Parathyroid adenoma (tissue), 2 donors: ENCODE data around the gene GPR17.
A peak's percentile ranks its signal among the peaks of the same experiment; 100 is the strongest.

Source experiments
- H2AFZ ChIP-seq: fragments of 300-600 bp; sonication (generic); one replicate; pipeline ENCODE4 v1.7.0; 2017; ENCODE audit warnings: antibody characterized with exemption, mild to moderate bottlenecking
- H3K27ac ChIP-seq: fragments of 300-600 bp; sonication (generic); one replicate; pipeline ENCODE4 v1.7.0; 2017
- H3K27me3 ChIP-seq: fragments of 300-600 bp; sonication (generic); one replicate; pipeline ENCODE4 v1.7.0; 2017; ENCODE audit warnings: low read length; ENCODE audit not compliant: control insufficient read depth, insufficient read depth
- H3K36me3 ChIP-seq: fragments of 300-600 bp; sonication (generic); one replicate; pipeline ENCODE4 v1.7.0; 2017; ENCODE audit warnings: low read length; ENCODE audit not compliant: control insufficient read depth, insufficient read depth
- H3K4me1 ChIP-seq: fragments of 300-600 bp; sonication (generic); one replicate; pipeline ENCODE4 v1.7.0; 2017; ENCODE audit warnings: control low read depth
- H3K4me2 ChIP-seq: fragments of 300-600 bp; sonication (generic); one replicate; pipeline ENCODE4 v1.7.0; 2017; ENCODE audit warnings: low read length
- H3K4me3 ChIP-seq: fragments of 300-600 bp; sonication (generic); one replicate; pipeline ENCODE4 v1.7.0; 2017; ENCODE audit warnings: low read depth, low read length
- H3K79me2 ChIP-seq: fragments of 300-600 bp; sonication (generic); one replicate; pipeline ENCODE4 v1.7.0; 2017; ENCODE audit warnings: control low read depth
- H3K9ac ChIP-seq: fragments of 300-600 bp; sonication (generic); one replicate; pipeline ENCODE4 v1.7.0; 2017; ENCODE audit warnings: mild to moderate bottlenecking
- H3K9me3 ChIP-seq: fragments of 300-600 bp; sonication (generic); one replicate; pipeline ENCODE4 v1.7.0; 2017; ENCODE audit warnings: low read length; ENCODE audit not compliant: control insufficient read depth
- TF ChIP-seq, protein P1 (sequence below): fragments of 300-600 bp; sonication (generic); IDR thresholded peaks from one replicate; pipeline ENCODE4 v1.7.0; 2017; ENCODE audit warnings: antibody characterized with exemption, mild to moderate bottlenecking
- donor health status: primary hyperparathyroidism.

GPR17 gene

DNA sequence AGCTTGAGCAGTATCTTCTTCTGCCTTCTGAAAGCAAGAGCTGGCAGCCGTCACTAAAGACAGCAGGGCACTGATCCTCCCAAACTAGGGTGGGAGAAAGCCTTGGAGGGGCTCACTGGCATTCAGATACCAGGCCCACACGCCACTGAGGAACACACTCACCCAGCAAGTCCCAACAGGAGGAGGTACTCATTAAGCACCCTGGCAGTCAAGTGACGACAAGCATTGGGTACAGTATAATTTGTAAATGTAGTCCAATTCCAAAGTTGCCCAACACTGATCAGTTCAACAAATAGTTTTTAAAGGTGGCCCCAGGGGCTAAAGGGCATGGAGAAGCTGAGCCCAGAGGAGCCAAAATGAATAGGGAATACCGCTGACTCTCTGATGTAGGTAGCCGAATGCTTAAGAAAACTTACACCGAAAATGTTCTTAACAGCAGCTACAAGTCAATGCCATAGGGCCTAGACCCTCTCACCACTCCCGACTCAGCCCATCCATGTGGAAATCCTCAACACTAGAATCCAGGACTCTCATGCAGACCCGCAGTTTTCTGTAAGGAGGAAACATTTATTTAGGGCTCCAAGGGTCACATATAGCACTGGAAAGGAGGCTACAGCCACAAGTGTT is 19.4 kb downstream of the GPR17 start:
- H3K4me3 ChIP-seq: no peak overlapping the region

DNA sequence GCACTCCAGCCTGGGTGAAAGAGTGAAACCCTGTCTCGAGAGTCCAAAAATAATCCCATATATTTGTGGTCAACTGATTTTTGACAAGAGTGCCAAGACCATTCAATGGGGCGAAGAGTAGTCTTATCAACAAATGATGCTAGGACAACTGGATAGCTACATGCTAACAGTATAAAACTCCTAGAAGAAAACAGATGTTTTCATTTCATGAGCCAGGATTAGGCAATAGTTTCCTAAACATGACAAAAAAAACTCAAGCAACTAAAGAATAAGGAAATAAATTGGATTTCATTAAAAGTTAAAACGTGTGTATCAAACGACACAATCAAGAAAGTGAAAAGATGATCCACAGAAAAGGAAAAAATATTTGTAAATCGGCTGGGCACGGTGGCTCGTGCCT is 23.1 kb downstream of the GPR17 start:
- no peaks in the 10 kb centered on the region for H3K79me2 ChIP-seq
- H3K4me1 ChIP-seq: no peaks in the 10 kb centered on the region
- no peak overlapping the region for H2AFZ ChIP-seq
- no peak overlapping the region for H3K4me3 ChIP-seq
- H3K27ac ChIP-seq: no peak overlapping the region
- H3K4me2 ChIP-seq: no peak overlapping the region
- no peaks in the 10 kb centered on the region for H3K9me3 ChIP-seq
- TF ChIP-seq, protein P1, sequence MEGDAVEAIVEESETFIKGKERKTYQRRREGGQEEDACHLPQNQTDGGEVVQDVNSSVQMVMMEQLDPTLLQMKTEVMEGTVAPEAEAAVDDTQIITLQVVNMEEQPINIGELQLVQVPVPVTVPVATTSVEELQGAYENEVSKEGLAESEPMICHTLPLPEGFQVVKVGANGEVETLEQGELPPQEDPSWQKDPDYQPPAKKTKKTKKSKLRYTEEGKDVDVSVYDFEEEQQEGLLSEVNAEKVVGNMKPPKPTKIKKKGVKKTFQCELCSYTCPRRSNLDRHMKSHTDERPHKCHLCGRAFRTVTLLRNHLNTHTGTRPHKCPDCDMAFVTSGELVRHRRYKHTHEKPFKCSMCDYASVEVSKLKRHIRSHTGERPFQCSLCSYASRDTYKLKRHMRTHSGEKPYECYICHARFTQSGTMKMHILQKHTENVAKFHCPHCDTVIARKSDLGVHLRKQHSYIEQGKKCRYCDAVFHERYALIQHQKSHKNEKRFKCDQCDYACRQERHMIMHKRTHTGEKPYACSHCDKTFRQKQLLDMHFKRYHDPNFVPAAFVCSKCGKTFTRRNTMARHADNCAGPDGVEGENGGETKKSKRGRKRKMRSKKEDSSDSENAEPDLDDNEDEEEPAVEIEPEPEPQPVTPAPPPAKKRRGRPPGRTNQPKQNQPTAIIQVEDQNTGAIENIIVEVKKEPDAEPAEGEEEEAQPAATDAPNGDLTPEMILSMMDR: no peak
- H3K27me3 ChIP-seq: no peaks in the 10 kb centered on the region
- no peak overlapping the region for H3K9ac ChIP-seq
- H3K36me3 ChIP-seq: no peaks in the 10 kb centered on the region

More for the DNA sequence above, 19.4 kb downstream of the GPR17 start:
- Histone ChIP-seq H3K9me3 (no peaks in the 10 kb centered on the region), H3K36me3 (no peaks in the 10 kb centered on the region), H2AFZ (no peak overlapping the region), H3K4me2 (no peak overlapping the region), H3K79me2 (no peaks in the 10 kb centered on the region), H3K9ac (no peak overlapping the region), H3K4me1 (no peaks in the 10 kb centered on the region), H3K27me3 (no peaks in the 10 kb centered on the region), H3K27ac (peak overlapping the region; percentile 8)
- TF ChIP-seq, protein P1: no peak

DNA sequence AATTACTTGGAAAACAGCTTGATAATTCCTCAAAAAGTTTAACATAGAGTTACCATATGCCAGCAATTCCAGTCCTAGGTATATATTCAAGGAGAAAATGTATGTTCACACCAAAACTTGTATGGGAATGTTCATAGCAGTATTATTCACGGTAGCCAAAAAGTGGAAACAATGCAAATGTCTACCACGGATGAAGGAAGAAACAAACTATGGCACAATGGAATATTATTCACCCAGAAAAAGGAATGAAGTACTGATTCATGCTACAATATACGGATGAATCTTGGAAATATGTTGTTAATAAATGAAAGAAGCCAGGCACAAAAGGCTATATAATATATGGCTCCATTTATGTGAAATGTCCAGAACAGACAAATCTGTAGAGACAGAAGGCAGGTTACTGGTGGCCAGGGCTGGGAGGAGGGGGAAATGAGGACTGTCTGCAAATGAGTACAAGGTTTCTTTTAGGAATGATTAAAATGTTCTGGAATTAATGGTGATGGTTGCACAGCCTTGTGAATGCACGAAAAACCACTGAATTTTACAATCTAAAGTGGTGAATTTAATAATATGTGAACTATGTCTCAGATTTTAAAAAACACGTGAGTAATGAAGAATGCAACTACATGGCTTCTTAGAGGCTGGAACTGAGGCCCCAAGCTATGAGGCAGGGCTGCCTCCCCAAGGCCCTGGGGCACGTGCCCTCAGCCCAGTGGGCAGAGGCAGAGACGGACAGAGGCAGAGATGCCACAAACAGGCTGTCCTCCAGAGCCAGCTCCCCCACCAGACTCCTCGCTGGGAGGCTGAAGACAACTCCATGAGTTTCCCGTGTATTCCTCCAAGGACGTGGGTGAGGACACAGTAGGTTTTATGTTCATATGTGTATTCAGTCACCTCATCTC is 24.4 kb downstream of the GPR17 start:
- Histone ChIP-seq H3K4me2 (no peak overlapping the region), H3K9ac (no peak overlapping the region), H3K27me3 (no peaks in the 10 kb centered on the region), H3K36me3 (no peaks in the 10 kb centered on the region), H2AFZ (no peak overlapping the region), H3K4me1 (no peaks in the 10 kb centered on the region), H3K4me3 (no peak overlapping the region), H3K27ac (no peak overlapping the region), H3K9me3 (no peaks in the 10 kb centered on the region), H3K79me2 (no peaks in the 10 kb centered on the region)
- TF ChIP-seq, protein P1: no peak

DNA sequence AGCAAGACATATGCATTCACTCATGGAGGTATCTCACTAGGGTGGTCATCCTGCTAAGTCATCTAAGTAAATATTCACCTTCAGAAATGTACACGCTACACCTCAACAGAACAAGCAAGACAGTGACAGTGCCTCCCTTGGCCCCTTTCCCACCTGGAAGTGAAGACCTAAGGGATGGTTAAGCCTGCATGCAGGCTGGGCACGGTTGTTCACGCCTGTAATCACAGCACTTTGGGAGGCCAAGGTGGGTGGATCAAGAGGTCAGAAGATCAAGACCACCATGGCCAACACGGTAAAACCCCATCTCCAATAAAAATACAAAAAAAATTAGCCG is 25.0 kb downstream of the GPR17 start:
- TF ChIP-seq, protein P1: no peak
- no peak overlapping the region for H3K4me2 ChIP-seq
- H3K4me1 ChIP-seq: peaks cover 4% of the 10 kb centered on the region
- H3K4me3 ChIP-seq: no peak overlapping the region
- no peak overlapping the region for H3K9ac ChIP-seq
- no peaks in the 10 kb centered on the region for H3K27me3 ChIP-seq
- H2AFZ ChIP-seq: no peak overlapping the region
- H3K27ac ChIP-seq: no peak overlapping the region
- H3K9me3 ChIP-seq: no peaks in the 10 kb centered on the region
- H3K79me2 ChIP-seq: no peaks in the 10 kb centered on the region
- no peaks in the 10 kb centered on the region for H3K36me3 ChIP-seq
